GM18867 (cell line): Measurements from ENCODE around the gene ELP4.
A peak's percentile ranks its signal among the peaks of the same experiment; 100 is the strongest.
"Not testable (repeated sequence)": the region's sequence is repeated elsewhere in the genome, so short reads cannot be mapped to it uniquely, and the experiment has no call there.

ENCODE experiments used
- ATAC-seq: cut with Tn5 transposase; IDR thresholded peaks from one replicate; pipeline ENCODE4 v1.9.1; 2021; ENCODE audit warnings: mild to moderate bottlenecking, moderate library complexity; ENCODE audit not compliant: unreplicated experiment

The ELP4 gene

DNA sequence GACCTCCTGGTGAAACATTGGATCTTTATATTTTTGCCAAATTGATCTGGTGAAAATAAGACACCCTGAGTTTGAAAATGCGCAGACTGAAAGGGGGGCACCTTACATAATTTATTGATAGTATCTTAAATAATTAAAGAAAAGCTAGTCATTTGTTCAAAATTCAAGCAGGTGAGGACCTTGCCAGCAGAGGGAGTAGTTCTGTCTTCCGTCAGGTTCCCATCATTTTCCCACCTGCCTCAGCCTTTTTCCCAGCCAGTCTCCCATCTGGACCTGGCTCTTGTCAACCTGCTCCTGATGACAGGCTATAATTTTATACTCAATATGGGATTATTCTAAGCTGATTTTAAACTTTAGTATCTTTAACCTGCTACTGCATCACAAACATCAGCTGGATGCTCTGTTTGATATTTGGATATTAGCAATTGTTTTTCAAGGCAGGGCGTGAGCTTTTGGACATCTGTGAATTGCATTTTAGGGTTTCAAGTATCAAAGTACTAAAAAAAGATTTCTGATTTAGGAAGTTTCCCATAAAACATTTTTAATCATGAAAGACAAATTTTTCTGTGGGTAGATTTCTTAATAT lies 132.0 kb downstream of the ELP4 start:
- no peak for ATAC-seq

DNA sequence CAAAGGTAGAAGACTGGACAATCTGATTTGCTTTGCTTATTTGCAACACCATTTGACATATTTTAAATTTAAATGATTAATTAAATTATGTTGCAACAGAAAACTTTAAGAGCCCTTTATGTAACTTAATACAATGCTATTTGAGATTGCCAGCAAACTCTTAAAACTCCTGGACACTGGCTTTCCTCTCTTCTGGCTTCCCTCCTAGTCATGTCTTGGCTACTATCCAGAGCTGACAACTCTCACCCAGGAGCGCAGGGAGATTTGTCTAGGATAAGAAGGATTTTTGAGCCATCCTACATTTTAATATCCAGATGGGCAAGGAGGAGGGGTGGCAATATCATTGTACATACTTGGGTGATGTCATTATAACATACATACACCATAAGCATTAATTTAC lies 134.3 kb downstream of the ELP4 start:
- ATAC-seq: no peak

DNA sequence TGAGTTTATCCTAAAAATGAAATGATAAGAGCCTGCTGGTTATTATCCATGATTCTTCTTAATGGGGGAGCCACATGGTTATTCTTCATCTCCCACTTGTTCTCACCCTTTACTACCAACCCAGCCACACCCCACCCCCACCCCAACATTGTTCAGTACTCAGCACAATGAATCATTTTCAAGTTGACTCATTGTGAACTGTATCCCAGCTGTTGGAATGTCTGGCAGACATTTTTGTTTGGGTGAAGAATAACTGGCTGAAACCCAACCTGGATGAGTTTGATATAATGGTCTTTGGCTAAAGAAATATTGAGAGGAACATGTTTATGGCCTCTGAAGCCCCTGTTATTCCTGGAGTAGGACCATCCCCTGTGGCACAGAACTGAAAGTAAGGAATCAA lies 136.2 kb downstream of the ELP4 start:
- ATAC-seq: no peak

DNA sequence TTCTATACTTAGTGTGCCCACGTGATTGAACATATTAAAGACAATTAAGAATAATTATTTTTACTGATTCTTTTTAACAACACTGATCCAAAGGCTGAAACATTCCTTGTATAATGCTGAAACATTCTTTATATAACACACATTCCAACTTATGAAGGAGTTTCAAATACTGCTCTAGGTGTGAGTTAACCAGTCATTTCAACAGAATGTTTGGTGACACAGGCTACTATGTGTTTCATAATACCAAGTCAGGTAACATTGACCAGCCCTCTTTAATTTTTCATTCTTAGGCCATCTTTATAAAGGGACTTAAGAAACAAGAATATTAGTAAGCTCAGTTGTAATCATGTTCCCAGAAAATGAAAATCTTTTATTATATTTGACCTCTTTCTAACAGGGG lies 136.6 kb downstream of the ELP4 start:
- no peak for ATAC-seq

DNA sequence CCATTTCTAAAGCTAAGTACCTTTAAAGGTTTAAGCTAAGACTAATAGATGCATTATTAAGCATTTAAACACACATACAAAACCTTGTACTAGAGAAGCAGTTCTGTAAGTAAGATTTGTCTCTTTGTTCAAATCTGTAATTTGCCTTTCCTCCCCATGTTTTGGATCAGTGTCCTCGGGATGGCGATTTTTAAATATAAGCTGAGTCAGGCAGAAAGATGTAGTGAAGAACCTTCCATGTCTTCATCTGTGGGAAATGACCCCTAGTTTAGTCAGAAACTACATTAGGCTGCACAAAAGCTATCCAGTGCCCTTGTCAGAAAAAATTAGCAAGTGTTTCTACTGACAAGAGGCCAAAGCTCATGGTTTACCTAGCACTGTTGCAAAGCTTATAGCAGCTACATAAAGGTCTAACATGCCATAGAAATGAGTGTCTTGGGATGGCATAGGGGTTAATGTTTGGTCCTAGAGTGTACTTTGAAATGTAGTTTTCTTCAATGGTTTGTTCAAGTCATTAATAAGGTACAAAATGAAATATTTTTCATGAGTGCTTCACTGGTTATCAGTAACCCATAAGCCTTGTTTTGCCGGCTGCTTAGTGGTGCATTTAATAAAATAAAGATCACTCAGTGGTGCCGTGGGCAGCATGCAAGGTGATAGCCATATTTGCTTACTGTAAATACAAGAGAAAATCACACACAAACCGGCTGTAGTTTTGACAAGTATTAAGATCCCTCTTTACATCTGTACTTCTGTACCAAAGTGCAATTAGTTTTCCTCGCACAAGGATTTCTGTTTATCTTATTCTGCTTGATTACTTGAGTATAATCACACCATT lies 139.8 kb downstream of the ELP4 start:
- ATAC-seq: no peak

DNA sequence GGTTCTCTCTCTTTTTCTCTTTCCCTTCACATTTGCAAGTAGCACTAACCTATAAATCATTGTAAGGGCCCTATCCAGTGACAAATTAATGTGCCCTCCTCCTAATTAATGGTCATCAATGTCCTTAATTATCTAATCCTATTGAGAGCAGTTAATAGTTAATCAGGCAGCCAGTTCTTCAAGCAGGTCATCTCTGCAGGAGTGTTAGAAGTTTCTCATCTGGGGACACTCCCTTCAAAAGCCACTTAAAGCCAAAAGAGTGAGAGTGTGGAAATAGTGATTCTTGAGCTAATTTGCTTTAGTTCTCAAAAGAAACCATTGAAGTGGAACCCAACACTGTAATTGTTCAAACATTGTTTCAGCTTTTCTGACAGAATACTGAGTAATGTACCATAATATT lies 141.6 kb downstream of the ELP4 start:
- ATAC-seq: no peak

DNA sequence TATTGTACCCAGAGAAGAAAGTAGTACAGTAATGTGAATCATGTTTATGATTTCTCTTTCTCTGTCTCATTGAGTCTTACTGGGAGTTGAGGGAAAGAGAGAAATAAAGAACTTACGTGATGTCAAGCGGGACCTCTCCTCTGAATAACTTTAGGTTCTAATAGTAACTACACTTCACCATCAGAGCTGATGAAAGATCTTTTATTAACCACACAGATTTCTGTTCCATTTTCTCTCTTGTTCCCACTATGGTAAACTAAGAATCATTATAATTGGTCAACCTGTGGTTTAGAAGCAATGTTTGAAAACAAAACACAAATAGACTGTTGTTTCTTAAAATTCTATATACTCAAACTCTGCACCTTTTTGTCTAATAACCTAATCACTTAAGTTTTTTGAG lies 142.3 kb downstream of the ELP4 start:
- no peak for ATAC-seq

DNA sequence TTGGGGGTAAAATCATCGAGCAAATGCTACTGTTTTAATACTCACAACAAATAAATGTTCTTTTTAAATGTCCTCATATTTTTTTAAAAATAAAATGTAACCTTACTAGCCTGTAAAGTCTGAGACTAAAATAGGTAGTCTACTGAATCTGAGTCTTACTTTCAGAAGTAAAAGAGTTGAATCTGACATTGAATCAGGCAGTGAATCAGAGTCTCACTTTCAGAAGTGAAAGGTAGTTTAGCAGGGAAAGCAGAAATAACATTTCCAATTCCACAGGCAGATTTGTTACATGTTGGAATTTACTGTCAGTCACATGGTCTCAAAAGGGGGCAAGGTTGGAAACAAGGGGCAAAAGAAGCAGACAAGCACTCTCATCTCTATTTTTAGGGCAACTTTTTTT lies 143.0 kb downstream of the ELP4 start:
- peak; percentile 71 for ATAC-seq

DNA sequence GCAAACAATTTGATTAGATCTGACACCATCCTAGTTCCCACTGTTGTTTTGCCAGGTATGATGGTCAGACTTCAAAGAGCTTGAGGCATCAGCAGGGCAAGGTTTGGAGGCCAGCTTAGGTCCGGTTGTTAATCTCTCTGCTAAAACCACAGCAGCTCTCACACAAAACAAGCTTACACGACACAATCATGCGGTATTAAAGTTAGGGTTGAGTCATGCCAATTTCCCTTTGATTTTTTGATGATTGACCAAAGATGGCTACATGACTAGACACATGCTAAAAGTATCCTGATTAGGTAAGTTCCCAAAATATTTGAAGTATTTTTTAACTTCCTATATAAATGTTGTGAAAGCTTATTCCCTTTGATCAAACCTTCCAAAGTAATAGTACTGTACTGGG lies 145.9 kb downstream of the ELP4 start:
- ATAC-seq: no peak

DNA sequence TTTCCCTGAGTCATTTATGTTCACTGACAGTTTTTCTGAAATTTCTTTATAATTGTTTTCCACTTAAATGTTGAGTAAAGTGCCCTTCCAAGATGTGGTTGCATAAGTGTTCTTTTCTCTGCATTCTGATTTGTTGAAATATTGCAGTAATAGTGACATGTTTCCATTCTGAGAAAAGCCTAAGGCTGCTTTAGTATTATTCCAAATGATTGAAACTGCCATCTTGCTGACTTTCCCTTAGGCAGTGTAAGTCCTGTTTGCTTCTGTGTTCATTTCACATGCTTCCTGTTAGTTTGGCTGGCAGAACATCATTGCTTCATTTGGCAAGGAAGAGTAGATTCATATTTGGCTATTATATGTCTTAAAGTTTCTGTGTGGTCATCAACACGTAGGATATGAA lies 146.5 kb downstream of the ELP4 start:
- ATAC-seq: no peak

DNA sequence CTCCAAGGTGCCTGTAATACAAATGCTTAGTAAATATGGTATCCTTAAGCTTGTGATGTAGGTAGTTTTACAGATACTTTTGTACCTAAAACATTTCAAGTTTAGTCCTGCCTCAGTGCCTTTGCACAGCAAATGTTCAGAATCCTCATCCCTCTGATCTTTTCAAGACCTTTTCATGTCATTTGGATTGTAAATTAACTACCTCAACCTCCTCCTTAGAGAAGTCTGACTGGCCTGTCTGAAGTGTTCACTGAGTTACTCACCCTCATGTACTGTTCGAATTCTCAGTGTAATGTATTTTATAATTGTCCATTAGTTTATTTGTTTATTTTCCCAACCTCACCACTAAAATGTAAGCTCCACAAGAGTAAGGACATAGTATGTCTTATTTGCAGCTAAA lies 147.5 kb downstream of the ELP4 start:
- ATAC-seq: no peak

DNA sequence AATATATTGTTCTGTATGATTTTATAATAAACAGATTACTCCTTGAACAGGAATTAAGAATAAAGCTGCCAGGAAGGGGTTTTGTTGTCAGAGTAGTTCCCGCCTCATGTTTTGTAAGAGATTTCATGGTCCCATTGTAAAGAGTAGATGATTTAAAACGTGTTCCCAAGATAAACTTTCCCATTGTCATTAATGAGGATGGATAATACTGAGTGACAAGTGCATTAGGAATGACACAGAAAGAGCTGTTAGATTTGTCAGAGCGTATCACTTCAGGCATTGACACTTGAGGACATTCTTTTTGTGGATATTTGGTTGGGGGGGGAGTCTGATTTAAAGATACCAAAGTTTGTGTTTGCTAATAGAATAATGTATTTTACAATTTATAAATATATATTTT lies 154.6 kb downstream of the ELP4 start:
- ATAC-seq: no peak

DNA sequence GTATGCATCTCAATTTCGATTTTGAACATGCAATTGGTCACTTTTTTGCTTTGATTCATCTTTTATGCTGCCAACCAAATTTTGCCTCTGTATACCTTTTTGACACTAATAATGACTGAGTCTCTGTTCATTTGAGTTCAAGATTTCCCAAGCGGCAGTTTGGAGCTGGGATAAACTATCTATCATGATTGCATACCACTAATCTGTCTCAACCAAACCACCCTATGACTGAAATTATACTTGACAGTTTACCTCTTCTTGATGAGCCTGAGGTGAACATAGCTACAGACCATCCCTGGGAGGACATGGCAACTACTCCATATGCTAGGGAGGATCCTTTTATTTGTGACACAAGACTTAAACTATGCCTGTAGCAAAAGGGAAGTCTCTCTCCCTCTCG lies 155.4 kb downstream of the ELP4 start:
- no peak for ATAC-seq

DNA sequence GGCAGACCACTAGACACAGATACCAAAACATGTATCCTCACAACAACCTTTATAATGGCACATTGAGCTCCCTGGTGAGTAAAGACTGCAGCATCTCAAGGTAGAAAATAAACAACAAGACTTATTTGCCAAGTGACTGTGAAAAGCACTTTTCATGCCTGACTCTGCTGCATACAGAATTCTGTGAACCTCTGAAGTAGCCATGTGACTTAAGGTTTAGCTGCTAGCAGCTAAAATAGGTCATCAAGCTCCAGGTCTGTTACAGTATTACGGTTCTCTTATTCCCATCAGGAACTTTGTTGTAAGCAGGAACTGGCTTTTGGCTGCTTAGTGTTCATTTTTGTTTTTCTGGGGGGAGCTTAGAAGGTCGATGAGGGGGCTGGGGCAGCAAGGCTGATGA lies 162.1 kb downstream of the ELP4 start:
- no peak for ATAC-seq

DNA sequence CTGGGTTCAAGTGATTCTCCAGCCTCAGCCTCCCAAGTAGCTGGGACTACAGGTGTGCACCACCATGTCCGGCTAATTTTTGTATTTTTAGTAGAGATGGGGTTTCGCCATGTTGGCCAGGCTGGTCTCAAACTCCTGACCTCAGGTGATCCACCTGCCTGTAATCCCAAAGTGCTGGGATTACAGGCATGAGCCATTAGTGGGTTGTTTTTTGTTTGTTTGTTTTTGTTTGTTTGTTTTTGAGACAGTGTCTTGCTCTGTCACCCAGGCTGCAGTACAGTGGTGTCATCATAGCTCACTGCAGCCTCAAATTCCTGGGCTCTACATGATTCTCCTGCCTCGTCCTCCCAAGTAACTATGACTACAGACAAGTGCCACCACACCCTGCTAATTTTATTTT lies 163.5 kb downstream of the ELP4 start:
- not testable (repeated sequence) for ATAC-seq

DNA sequence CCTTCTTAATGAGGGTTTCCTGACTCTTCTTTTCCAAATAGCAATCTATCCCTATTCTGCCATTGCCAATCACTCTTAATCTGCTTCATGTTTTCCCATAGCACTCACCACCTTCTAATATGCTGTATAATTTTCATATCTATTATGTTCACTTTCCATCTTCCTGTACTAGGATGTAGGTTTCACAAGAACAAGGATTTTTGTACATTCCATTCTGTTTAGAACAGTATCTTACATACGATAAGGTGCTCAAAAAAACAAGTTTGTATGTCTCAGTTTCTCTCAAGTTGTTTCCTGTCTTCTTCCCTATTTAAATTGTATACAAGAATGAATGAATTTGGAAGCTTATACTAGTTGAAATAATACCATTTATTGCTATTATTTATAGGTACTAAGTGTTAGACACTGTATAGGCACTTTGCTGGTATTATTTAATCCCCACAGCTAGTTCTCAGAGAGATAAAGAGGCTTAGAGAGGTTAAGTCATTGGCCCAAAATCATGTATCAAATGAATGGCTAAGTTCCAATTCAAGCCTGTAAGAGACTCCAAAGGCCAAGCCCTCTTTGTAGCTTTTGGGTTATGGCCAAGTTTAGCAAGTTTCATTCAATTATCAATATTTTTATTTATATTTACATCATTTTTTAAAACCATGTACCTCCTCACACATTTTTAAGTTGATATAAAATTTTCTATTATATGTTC lies 166.9 kb downstream of the ELP4 start:
- ATAC-seq: no peak

DNA sequence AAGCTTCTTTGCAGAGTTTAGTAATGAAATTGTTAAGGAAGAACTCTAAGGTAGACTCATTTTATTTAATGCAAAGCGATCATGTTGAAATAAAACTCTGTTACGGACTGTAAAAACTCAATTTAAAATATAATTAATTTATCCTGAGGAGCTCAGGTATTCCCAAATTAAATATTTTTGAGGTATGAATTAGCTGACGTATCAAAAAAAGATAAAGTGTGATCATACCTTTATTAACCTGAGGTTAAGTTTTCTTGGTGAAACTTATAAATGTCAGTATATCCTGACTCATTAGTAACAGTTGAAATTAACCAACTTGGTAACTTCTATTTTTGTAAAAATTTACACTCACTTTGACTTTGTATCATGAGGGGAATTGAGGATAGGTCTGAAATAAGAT lies 171.2 kb downstream of the ELP4 start:
- no peak for ATAC-seq

DNA sequence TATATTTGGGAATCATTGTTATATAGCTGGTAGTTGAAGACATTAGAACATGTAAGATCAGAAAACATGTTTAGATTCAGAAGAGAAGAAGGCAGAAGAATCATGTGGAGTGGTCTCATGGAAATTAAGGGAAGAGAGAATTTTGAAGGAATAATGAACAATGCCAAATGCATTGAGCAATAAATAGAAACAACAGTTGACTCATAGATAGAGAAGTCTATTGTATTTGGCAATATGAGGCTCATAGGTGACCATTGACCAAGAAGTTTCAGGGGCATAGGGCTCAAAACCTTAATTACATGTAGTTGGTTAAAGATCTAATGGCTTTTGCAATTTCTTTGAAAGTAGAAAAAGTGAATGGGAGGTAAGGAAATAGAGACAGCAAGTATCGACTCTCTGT lies 177.7 kb downstream of the ELP4 start:
- ATAC-seq: no peak

DNA sequence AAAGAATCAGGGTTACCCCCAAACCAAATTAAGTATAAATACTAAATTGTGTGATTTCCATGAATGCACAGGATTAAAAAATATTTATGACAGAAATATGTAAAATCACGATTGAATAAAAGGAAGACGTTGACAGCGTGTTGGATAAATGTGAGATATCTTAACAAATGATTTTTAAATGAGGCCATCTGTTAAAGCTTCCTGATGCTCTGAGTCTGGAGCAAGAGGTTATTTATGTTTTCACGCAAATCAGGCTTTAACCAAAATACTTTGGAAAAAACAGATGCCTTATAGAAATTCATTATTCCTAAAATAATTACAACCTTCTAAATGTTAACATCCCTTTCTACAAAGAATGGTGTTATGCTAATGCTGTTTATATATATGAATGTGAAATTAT lies 178.3 kb downstream of the ELP4 start:
- ATAC-seq: no peak

DNA sequence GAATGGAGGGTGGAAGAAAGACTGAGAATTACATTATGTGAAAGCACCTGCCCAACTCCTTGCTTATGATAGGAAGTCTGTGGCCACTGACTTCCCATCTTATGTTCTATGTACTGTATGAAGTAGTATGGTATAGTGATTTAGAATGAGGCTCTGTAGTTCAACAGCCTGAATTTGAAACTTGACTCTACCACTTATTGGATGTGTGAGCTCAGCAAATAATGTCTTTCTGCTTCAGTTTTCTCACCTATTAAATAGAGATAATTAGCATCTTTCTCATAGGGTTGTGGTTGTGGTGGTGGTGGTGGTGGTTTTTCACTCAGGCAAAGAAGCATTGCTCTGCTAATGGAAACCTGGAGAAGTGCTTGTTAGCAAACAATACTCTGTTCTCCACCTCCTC lies 180.0 kb downstream of the ELP4 start:
- ATAC-seq: peak; percentile 66

DNA sequence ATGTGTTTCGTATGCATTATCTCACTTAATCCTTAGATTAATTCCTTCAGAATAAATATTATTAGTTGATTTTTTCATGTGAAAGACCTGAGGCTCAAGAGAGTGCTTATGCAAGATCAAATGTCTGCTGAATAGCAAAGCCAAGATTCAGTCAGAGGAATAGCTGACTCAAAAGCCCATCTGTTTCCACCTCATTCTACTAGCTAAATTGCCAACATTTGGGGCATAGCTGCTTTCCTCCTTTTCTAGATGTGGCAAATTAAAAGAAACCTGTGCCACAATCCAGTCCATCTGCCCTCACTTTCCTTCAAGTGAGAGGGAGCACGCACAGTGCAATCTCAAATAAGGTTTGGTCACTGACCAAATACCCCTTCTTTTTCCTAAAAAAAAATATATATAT lies 180.5 kb downstream of the ELP4 start:
- ATAC-seq: peak; percentile 16

DNA sequence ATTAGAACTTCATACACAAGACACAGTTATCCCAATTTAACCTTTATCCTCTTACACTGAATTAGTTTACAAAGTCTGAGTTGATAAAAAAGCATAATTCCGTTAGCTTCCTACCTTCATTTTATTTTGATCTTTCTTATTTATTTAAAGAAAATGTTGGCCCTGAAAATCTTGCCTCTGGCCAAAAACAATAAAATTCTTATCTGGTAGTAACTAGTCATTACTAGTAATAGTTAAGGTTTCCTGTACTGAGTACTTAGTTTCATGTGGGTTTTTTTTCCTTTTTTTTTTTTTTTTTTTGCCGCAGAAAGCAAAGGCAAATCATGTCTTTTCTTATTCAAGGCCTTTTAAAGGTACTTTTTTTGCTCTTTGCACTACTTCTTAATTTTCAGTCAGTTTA lies 180.9 kb downstream of the ELP4 start:
- no peak for ATAC-seq
